ENCODE data around the gene HEG1.

The HEG1 gene

DNA sequence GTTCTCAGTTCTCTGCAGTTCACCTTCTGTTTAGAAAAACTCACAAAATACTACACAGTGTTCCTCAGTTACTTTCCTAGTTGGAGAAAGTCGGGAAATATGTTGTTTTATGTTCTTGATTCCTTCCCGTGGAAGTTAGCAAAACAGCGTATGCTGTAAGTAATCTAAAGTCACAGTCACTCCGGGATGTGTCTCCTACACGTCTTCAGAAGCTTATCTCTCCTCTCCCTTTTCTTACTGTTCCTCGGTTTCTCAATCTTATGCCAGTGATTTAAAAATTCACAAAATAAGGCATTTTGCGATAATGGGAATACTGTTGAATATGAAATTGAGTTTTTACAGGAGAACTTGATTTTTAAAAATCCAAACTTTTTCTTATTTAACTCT is 1.7 kb downstream of the HEG1 start:
- no peak overlapping the region for H3K4me3 ChIP-seq (ENCODE audit: low read depth, low read length)
- no peak for DNase-seq (ENCODE audit: low read depth)
- no peak for TF ChIP-seq MYC (IDR thresholded peaks at IDR 0.05; ENCODE audit: low read depth, low read length)
- TF ChIP-seq, protein P1, sequence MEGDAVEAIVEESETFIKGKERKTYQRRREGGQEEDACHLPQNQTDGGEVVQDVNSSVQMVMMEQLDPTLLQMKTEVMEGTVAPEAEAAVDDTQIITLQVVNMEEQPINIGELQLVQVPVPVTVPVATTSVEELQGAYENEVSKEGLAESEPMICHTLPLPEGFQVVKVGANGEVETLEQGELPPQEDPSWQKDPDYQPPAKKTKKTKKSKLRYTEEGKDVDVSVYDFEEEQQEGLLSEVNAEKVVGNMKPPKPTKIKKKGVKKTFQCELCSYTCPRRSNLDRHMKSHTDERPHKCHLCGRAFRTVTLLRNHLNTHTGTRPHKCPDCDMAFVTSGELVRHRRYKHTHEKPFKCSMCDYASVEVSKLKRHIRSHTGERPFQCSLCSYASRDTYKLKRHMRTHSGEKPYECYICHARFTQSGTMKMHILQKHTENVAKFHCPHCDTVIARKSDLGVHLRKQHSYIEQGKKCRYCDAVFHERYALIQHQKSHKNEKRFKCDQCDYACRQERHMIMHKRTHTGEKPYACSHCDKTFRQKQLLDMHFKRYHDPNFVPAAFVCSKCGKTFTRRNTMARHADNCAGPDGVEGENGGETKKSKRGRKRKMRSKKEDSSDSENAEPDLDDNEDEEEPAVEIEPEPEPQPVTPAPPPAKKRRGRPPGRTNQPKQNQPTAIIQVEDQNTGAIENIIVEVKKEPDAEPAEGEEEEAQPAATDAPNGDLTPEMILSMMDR (IDR thresholded peaks at IDR 0.05; ENCODE audit: low read depth, low read length) = no peak
- no peak for TF ChIP-seq MAX (IDR thresholded peaks at IDR 0.05; ENCODE audit: low read depth, low read length)
- TF ChIP-seq POLR2A (IDR thresholded peaks at IDR 0.05; ENCODE audit: extremely low read depth, insufficient read length) = no peak

- TF ChIP-seq, protein P1 (IDR thresholded peaks at IDR 0.05; ENCODE audit: low read depth, low read length) = no peak
- TF ChIP-seq MYC (IDR thresholded peaks at IDR 0.05; ENCODE audit: low read depth, low read length) (no peak), POLR2A (IDR thresholded peaks at IDR 0.05; ENCODE audit: extremely low read depth, insufficient read length) (no peak), MAX (IDR thresholded peaks at IDR 0.05; ENCODE audit: low read depth, low read length) (no peak)
- H3K4me3 ChIP-seq (ENCODE audit: low read depth, low read length) = no peak overlapping the region
- no peak for DNase-seq (ENCODE audit: low read depth)
Observed at GRCh38 chr3:125053304-125053699, 2.5 kb downstream of the HEG1 start.

DNA sequence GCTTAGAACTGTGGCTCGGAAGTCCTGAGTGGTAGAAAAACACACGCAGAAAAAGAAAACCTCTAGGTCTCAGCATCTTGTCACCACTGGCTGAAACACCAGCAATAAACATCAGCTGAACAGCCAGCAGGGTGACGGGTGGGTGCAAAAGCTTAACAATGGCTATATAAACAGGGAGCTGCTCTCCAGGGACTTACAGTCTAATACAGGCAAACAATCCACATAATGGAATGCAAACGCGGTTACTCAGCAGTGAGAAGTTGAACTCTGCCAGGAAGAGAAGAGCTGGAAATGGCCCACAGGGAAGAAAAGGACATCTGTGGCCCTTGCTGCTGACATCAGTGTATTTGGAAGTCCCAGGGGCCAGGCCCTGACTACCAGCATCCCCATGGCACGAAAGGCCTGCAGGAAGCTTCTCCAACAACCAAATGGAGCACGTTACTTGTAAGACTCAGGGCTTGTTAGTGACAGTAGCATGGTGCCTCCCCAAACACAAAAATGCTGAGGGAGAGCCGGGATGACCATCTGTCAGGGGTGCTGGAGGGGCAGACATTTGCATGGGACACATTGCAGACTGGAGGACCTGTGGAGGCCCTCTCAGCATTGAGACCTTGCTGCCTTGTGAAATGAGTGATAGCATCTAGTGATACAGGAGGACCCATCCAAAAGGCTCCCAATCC is 3.0 kb downstream of the HEG1 start:
- H3K4me3 ChIP-seq (ENCODE audit: low read depth, low read length) = no peak overlapping the region
- TF ChIP-seq MAX (IDR thresholded peaks at IDR 0.05; ENCODE audit: low read depth, low read length) (no peak), POLR2A (IDR thresholded peaks at IDR 0.05; ENCODE audit: extremely low read depth, insufficient read length) (no peak), MYC (IDR thresholded peaks at IDR 0.05; ENCODE audit: low read depth, low read length) (no peak)
- TF ChIP-seq, protein P1 (IDR thresholded peaks at IDR 0.05; ENCODE audit: low read depth, low read length) = no peak
- no peak for DNase-seq (ENCODE audit: low read depth)

GRCh38 chr3:125051715-125052581 is 3.8 kb downstream of the HEG1 start:
- TF ChIP-seq, protein P1 (IDR thresholded peaks at IDR 0.05; ENCODE audit: low read depth, low read length) = no peak
- 0 out of 2 replicates have a peak, but pooled peaks have one; percentile 14 for TF ChIP-seq MAX (IDR thresholded peaks at IDR 0.05; ENCODE audit: low read depth, low read length)
- TF ChIP-seq MYC (IDR thresholded peaks at IDR 0.05; ENCODE audit: low read depth, low read length) = 0 out of 2 replicates have a peak, but pooled peaks have one; percentile 11
- TF ChIP-seq POLR2A (IDR thresholded peaks at IDR 0.05; ENCODE audit: extremely low read depth, insufficient read length) = no peak
- H3K4me3 ChIP-seq (ENCODE audit: low read depth, low read length) = no peak overlapping the region
- peak; percentile 49 for DNase-seq (ENCODE audit: low read depth)

- no peak for DNase-seq (ENCODE audit: low read depth)
- no peak overlapping the region for H3K4me3 ChIP-seq (ENCODE audit: low read depth, low read length)
- no peak for TF ChIP-seq MAX (IDR thresholded peaks at IDR 0.05; ENCODE audit: low read depth, low read length)
- no peak for TF ChIP-seq MYC (IDR thresholded peaks at IDR 0.05; ENCODE audit: low read depth, low read length)
- no peak for TF ChIP-seq POLR2A (IDR thresholded peaks at IDR 0.05; ENCODE audit: extremely low read depth, insufficient read length)
- TF ChIP-seq, protein P1 (IDR thresholded peaks at IDR 0.05; ENCODE audit: low read depth, low read length) = no peak
Observed at GRCh38 chr3:125051205-125051604, 4.6 kb downstream of the HEG1 start.

All from NB4 (cell line).